KG1 (cell line): ENCODE data around the gene SMARCA1.

Experiments used
- DNase-seq: peaks from one replicate; lab custom pipeline; 2025; lab: John Stamatoyannopoulos, UW

The SMARCA1 gene

DNA sequence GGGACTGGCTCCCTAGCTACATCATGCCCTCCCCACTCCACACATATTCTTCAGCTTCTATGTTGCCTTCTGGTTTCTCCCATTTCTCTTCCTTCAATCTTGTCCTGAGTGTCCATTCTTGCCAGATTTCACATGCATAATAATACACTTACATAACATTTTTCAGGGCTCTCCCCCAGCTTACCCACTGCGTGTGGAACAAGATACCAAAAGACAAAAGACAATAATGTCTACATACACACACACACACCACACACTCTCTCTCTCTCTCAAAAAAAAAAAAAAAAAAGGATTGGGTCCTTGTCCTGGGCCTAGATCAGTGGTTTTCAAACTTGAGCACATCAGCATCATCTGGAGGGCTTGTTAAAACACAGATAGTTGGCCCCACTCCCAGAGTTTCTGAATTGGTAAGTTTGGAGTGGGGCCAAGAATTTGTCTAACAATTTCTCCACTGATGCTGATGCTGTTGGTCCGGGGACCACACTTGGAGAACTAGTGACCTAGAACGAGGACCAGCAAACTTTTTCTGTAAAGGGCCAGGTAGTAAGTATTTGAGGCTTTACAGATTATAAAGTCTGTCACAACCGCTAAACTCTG is 6.5 kb upstream of the SMARCA1 start:
- DNase-seq, result no peak

DNA sequence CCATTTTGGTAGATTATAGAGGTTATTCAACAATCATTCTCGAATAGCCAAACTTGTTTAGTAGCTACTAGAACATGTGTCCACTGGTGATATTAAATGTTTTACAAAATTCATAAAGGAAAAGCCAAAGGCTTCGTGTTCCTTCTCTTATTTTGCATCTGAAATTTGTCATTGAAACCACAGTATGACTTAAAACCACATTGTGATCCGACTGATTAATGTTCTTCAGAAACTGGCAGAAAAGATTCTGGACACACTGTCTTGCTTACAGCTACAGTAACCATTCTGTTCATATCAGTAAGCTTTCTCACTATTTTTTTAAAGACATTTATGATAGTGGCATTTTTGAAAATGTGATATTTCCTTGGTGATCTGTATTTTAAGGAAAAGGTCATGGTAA is 2.6 kb upstream of the SMARCA1 start:
- DNase-seq, result no peak

GRCh38 chrX:129525162-129525561 is 1.9 kb upstream of the SMARCA1 start:
- no peak for DNase-seq

- DNase-seq, result no peak
These were observed 1.1 kb upstream of the SMARCA1 start for GRCh38 chrX:129524250-129524850.

DNA sequence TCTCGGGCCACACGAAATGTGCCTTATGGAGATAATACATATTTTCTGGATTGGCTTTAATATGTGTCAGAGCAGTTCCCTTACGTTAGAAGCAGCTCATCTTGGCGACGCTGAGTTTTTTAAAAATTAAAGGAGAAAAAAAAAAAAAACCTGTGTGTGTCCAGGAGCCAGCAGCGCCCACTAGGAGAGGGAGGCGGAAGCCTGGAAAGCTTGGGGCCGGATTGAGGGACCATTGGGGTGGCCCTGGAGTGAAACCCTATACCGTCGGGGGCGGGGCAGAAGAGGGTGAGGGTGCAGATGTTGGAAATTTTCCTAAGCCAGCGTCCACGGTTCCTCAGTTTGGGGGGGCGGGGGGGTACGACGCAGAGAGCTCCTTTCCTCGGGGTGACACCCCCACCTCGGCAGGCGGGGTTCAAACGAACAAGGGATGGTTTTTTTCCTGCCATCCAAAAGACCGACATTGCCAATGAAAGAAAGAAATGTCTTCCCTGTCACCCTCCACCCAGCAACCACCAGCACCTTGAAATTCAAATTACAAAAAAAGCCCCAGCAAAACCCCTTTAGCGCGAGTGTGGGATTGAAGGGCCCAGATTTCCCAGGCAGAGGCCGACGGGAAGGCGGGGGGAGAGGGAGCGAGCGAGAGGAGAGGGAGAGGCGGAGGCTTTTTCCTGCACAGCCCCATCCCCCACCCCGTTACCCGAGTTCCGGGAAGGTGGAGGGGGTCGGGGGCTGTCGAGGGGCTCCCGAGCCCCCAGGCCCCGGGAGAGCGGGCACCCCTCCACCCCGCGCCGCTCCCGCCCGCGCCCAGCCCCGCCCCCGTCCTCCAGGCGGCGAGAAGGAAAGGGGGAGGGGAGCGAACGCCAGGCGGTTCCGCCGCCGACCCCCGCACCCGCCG is 859 bp downstream of the SMARCA1 start:
- DNase-seq, result no peak

GRCh38 chrX:129520151-129520550 is 3.1 kb downstream of the SMARCA1 start:
- no peak for DNase-seq

GRCh38 chrX:129516402-129516801 is 6.9 kb downstream of the SMARCA1 start:
- DNase-seq, result no peak

GRCh38 chrX:129512409-129512808 is 10.9 kb downstream of the SMARCA1 start:
- DNase-seq, result no peak

GRCh38 chrX:129511689-129512088 is 11.6 kb downstream of the SMARCA1 start:
- DNase-seq, result no peak

- no peak for DNase-seq
These were observed 13.0 kb downstream of the SMARCA1 start for GRCh38 chrX:129510331-129510730.

- DNase-seq, result no peak
These were observed 26.0 kb downstream of the SMARCA1 start for GRCh38 chrX:129497146-129497843.

DNA sequence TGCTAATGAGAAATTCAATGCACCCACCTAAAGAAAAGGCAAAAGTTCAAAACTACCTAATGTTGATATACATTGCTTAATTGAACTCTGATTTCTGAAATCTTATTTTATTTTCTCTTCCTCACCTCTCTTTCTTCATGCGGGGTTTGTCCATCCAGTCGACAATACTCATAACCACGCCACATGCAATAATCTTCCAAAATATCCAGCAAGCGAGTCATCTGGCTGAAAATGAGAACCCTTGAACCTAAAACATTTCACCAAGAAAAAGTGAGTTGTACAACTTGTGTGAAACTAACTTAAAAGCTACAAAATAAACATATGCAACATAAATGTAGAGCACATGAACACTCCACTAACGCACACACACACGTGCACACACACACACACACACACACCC is 26.7 kb downstream of the SMARCA1 start:
- no peak for DNase-seq

- no peak for DNase-seq
These were observed 27.4 kb downstream of the SMARCA1 start for GRCh38 chrX:129495900-129496299.

- no peak for DNase-seq
These were observed 28.4 kb downstream of the SMARCA1 start for GRCh38 chrX:129494887-129495286.

GRCh38 chrX:129493643-129494042 is 29.6 kb downstream of the SMARCA1 start:
- DNase-seq, result no peak

GRCh38 chrX:129490330-129490729 is 33.0 kb downstream of the SMARCA1 start:
- DNase-seq, result no peak

- DNase-seq, result no peak
These were observed 34.9 kb downstream of the SMARCA1 start for GRCh38 chrX:129488359-129488758.

- no peak for DNase-seq
These were observed 42.4 kb downstream of the SMARCA1 start for GRCh38 chrX:129480889-129481288.

GRCh38 chrX:129478516-129478915 is 44.8 kb downstream of the SMARCA1 start:
- no peak for DNase-seq

GRCh38 chrX:129472116-129472515 is 51.2 kb downstream of the SMARCA1 start:
- DNase-seq, result no peak

DNA sequence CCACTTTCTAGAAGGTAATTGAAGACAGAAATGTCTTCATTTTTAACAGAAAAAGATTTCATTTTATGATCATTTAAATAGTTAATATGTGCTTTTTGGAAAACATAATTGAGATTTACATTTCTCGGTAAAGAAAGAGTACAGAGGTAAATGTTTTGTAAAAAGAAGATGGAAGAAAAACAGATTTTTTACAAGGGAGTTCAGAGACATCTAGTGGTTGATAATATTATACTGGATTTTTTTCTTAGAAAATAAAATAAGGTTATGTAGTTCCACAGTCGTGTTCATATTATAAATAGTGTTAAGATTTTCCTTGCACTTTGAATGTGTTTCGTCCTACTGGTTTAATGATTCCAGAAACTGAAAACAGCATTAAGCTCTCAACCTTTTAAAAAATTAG is 60.6 kb downstream of the SMARCA1 start:
- no peak for DNase-seq

DNA sequence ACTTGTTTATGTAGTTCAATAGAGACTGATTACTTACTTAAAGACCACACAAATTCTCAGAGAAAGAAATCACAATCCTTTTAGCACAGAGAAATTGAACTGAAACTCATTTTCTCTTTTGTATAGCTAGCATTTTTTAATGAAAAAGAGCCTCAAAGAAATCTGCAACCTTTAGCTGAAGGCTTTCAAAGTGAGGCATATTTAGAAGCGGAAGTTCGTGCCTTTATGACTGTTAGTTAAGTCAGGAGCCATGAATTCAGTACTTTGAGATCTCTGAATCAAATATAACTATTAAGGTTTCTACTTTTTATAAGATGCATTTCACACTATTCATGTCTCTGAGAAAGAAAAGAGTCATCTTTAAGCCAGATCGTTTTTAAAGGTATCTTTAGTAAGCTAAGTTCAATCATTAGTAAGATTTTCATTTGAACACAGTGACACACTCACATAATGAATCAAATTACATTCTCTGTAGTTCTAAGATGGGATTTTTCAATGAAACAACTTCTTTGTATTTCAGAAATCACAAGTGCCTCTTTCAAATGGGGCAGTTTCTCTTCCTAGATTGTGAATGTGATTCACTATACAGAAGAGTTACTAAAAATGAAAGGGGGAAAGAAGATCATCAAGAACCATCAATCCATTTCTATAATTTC is 61.4 kb downstream of the SMARCA1 start:
- DNase-seq, result no peak
